Measurements from ENCODE around the gene MB21D2.

GRCh38 chr3:192906940-192907339, 10.7 kb downstream of the MB21D2 start:
- TF ChIP-seq CTCF (IDR thresholded peaks at IDR 0.05) (no peak), EZH2phosphoT487 (IDR thresholded peaks at IDR 0.05) (no peak)
